GM18873 (cell line): ENCODE measurements around the gene SPHK1.

Experiments
- ATAC-seq: cut with Tn5 transposase; IDR thresholded peaks from one replicate; pipeline ENCODE4 v1.9.1; 2021; ENCODE audit warnings: mild to moderate bottlenecking, moderate library complexity, moderate number of reproducible peaks; ENCODE audit not compliant: unreplicated experiment, low FRiP score

SPHK1 gene

GRCh38 chr17:76405607-76405966 lies 21.2 kb downstream of the SPHK1 start:
- ATAC-seq, result no peak

- ATAC-seq, result no peak
Measured at GRCh38 chr17:76405967-76406647, 21.7 kb downstream of the SPHK1 start.

DNA sequence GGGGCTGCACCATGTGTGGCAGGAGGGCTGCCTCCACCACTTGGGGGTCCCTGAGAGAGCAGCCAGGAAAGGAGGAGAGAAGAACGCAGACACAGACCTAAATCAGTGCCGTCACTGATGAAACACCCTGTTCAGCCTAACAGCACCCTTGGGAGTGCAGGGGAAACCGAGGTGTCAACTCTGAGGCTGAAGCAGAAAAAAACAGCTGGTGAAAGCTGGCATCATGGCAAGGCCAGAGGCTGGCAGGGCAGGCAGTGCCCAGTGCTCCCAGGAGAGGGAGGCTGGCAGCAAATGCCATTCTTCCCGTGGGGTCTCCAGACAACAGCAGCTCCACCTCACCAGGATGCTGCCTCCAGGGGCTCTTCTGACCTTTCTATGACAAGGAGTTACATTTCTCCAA lies 23.1 kb downstream of the SPHK1 start:
- no peak for ATAC-seq

- no peak for ATAC-seq
Measured at GRCh38 chr17:76408037-76408849, 23.8 kb downstream of the SPHK1 start.

DNA sequence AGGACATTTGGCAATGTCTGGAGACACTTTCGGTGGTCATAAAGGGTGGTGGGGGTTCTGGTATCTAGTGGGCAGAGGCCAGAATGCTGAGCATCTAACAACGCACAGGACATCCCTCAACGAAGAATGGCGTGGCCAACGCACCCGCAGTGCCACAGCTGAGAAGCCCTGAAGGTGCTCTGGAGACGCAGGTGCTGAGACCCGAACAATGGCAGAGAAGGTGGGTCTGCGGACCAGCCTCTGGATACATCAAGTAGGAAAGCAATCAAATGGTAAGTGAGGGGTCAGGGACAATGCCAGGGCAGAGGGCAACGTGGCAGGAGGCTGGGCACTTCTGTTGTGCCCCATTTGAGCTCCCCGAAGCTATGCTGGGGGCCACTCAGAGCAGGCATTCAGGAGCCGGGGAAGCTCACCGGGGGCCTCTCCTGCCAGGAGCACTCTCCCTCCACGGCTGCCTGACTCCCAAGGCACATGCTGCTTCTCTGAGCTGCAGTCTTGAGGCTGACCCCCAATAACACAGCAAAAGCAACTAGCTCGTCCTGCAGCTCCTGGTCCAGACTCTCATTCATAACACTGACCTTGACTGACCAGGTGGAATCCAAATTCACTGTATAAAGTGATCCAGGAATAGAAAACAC lies 26.0 kb downstream of the SPHK1 start:
- no peak for ATAC-seq

- no peak for ATAC-seq
Measured at GRCh38 chr17:76411247-76411646, 26.8 kb downstream of the SPHK1 start.

- ATAC-seq, result no peak
Measured at GRCh38 chr17:76414334-76415295, 30.2 kb downstream of the SPHK1 start.

DNA sequence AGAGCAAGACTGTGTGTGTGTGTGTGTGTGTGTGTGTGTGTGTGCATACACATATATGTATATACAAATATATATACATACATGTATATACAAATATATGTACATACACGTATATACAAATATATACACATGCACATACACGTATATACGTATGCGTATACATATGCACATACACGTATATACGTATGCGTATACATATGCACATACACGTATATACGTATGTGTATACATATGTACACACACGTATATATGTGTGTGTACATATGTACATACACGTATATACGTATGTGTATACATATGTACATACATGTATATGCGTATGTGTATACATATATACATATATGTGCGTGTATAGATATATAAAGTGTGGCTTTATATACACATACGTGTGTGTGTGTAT lies 31.4 kb downstream of the SPHK1 start:
- no peak for ATAC-seq

GRCh38 chr17:76416457-76416856 lies 32.0 kb downstream of the SPHK1 start:
- ATAC-seq, result no peak

- no peak for ATAC-seq
Measured at GRCh38 chr17:76416899-76417298, 32.5 kb downstream of the SPHK1 start.

DNA sequence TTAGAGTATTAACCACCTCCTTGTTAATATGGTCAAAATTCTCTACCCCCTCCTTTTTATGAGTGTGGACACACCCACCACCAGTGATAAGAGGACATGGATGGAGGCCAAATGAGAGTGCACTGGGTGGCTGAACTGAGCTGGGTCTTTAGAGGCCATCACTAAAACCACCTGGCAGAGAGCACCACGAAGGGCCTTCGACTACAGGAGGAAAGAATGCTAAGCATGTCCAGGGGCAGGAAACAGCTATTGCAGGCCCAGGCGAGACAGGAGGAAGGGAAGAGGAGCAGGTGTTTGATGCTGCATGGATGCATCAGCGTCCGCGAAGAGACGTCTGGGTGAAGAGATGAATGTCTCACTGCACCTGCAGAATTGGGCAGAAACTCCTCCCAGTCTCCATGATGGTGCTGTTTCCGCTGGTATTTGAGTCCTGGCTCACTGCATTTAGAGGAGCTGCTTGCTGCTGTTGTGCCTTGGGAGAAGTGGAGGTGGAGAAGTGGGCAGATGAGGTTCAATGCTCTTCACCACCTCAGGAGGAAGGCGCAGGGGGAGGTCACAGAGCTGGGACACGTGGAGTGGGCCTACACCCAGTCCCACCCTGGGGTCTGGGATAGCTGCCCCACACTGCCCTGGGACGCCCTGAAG lies 33.2 kb downstream of the SPHK1 start:
- ATAC-seq, result no peak

DNA sequence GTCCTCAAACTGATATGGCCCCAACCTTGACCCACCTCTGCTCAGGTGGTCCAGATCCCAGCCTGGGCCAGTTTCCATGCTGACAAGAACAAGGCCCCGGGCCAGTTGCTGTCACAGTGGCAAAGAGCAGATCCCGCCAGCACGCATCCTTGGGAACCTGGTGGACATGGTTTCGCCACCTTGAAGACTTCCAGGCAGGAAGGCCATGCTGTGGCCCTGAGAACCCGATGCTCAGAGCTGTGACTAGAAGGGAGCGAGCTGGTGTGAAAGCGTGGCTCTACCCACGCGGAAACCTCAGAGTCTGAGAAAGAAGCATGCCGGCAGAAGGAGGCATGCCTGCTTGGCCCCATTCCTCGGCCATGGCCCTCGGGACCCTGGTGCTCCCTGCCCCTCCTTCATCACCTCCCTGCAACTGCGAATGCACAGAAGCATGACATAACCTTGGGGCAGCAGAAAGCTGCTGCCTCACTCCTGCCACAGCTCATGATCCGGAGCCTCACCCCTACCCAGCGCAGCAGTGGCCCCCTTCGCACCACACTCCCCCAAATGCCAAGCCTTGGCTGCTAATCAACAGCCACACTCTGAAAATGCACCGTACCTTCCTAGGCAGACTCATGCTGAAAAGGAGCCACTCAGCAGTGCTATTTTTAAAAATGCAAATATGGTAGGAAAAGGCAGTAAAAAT lies 35.3 kb downstream of the SPHK1 start:
- no peak for ATAC-seq

DNA sequence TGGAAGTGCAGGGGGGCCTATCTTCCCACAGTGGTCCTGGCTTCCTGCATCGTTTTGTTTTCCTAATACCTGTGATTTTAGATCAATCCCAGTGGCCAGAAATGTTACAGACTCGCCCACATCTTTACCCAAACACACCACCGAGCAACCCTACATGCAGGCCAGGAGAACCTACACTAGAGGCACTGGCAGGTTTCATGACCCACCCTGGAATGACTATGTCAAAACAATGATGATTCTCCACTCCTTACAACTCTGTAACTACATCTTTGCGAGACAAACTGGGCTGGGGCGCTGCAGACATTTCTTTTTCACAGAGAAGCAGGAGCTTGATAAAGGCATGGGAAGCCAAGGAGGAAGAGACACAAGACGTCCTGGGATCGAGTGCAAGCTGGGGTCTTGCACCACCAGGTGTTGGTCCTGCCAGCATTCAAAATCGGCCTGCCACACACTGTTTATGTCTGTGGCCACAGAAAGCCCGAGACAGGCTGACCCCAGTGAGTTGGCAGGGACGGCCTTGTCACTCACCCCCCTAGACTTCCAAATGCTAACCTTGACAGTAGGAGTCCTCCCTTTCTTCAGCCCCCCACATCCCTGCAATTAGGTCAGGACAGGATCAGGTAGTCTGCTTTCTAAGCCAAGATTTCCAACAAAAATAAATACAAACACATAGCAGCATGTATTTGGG lies 36.1 kb downstream of the SPHK1 start:
- ATAC-seq, result no peak

DNA sequence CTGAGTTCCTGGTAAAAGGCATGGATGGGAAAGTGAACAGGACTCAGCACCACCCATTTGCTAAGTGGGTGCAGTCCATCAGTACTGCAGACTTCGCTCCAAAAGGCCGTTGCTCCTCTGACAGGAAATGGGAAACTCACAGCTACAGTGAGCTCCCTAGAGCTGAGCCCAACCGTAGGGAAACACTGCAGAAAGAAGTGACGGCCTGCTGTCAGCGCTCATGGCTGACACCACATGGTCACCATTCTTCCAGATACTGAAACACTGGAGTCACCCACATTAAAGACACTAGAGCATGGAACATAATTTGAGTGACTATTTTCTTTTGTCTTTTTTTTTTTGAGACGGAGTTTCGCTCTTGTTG lies 36.6 kb downstream of the SPHK1 start:
- no peak for ATAC-seq

GRCh38 chr17:76422406-76422805 lies 38.0 kb downstream of the SPHK1 start:
- no peak for ATAC-seq

DNA sequence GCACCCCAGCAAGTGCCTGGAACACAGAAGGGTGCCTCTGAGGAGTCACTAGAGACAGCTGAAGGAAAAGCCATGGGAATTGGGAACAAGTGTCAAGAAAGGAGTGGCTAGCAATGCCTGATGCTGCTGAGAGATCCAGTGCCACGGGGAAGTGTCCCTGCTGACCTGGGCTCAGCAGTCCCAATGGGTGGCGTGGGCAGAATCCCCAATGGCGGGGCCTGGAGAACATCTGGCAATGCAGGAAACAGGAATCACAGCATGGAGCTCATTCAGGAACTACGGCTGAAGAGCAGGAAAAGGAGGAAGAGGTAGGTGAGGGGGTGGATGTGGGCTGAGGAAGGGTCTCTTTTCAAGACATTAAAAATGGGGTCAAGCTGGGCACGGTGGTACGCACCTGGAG lies 38.5 kb downstream of the SPHK1 start:
- no peak for ATAC-seq

- ATAC-seq, result no peak
Measured at GRCh38 chr17:76426853-76427252, 42.4 kb downstream of the SPHK1 start.

DNA sequence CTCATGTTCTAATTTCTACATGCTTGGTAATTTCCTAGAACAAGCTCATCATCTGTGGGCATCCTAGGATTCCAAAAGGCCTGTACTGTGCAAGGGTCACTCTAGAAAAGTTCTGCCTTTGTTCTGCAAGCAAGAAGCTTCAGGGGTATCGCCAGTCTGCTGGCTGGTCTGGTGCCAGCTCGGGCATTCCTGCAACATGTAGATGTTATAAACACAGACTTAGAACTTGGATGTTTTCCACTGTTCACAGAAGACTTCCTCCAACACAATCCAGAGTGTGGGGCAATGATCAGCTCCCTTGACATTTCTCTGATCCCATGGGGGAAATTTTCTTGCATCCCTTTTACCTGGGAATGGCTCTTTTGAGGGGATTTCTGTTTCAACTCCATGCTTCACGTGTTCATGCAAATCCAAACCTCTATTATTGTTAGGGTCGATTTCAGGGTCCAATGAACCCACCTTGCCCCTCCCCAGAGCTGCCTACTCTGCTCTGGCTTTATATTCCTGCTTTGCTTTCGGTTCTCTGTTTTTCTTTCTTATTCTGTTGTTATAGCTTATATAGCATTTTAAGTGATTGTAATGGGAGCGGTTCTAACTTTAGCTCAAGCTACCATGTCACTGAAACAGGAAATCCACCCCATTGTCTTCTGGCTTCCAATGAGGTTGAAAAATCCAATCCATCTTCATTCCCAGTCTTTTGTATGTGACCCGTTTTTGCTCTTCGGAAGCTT lies 43.3 kb downstream of the SPHK1 start:
- no peak for ATAC-seq
